Transverse colon (tissue), 4 donors: Measurements from ENCODE around the gene AGPAT4.

Experiments used
- CTCF ChIP-seq, 5 experiments: fragments of 200-600 bp in 3 of 5; fragments of 450-650 bp in 2 of 5; sonication (generic) in 3 of 5; IDR thresholded peaks; 1 replicate in 2 of 5; 2 replicates in 3 of 5; pipeline ENCODE4 v1.5.1; 2016 to 2017; ENCODE audit warnings: antibody characterized with exemption in 5 of 5, inconsistent platforms in 3 of 5, mild to moderate bottlenecking in 2 of 5, moderate library complexity in 1 of 5
- POLR2A ChIP-seq: fragments of 450-650 bp; IDR thresholded peaks from one replicate; pipeline ENCODE4 v1.6.1; 2016; ENCODE audit warnings: antibody characterized with exemption, mild to moderate bottlenecking, moderate library complexity
- POLR2AphosphoS5 ChIP-seq, 3 donors: sonication (generic); formaldehyde crosslinking; IDR thresholded peaks; one replicate each; pipeline ENCODE4 v1.6.1; 2016; ENCODE audit warnings: antibody characterized with exemption in 3 of 3

GRCh38 chr6:161295784-161296183 is 21.9 kb upstream of the AGPAT4 start:
- no peak for TF ChIP-seq POLR2A
- TF ChIP-seq CTCF (IDR thresholded peaks at IDR 0.05), result no peak
- no peak for TF ChIP-seq POLR2AphosphoS5 (IDR thresholded peaks at IDR 0.05)
